LNCaP clone FGC (cell line): Measurements from ENCODE around the gene OR2C3.

Source experiments
- DNase-seq: peaks from one replicate; pipeline ENCODE4 v3.0.0-alpha.2; 2011; ENCODE audit warnings: low read depth
- H3K4me3 ChIP-seq: 2 replicates; pipeline ENCODE4 v1.5.1; 2011; ENCODE audit warnings: mild to moderate bottlenecking, low read depth, low read length, control low read depth
- CTCF ChIP-seq: IDR thresholded peaks from 2 replicates; pipeline ENCODE4 v1.5.1; 2012; ENCODE audit warnings: mild to moderate bottlenecking; ENCODE audit not compliant: control insufficient read depth, insufficient read depth; ENCODE audit errors: extremely low read depth

OR2C3 gene

GRCh38 chr1:247557926-247558674 lies 21.9 kb upstream of the OR2C3 start:
- no peak overlapping the region for H3K4me3 ChIP-seq
- DNase-seq: no peak
- no peak for TF ChIP-seq CTCF

GRCh38 chr1:247552231-247552630 lies 16.0 kb upstream of the OR2C3 start:
- no peak for DNase-seq
- no peak overlapping the region for H3K4me3 ChIP-seq
- TF ChIP-seq CTCF: no peak

GRCh38 chr1:247551721-247552120 lies 15.5 kb upstream of the OR2C3 start:
- no peak for DNase-seq
- no peak overlapping the region for H3K4me3 ChIP-seq
- no peak for TF ChIP-seq CTCF

- no peak for DNase-seq
- TF ChIP-seq CTCF: no peak
- H3K4me3 ChIP-seq: no peak within 1 kb of the TSS
Observed at GRCh38 chr1:247548769-247549182, 12.5 kb upstream of the OR2C3 start, which contains the start of gene GCSAML. Gene GCSAML (plus strand): TSS chr1:247549134. CDS start chr1:247549192, 58 bp downstream.

- no peak overlapping the region for H3K4me3 ChIP-seq
- no peak for DNase-seq
- no peak for TF ChIP-seq CTCF
Observed at GRCh38 chr1:247548092-247548491, 11.9 kb upstream of the OR2C3 start.

GRCh38 chr1:247542811-247543210 lies 6.6 kb upstream of the OR2C3 start:
- no peak for TF ChIP-seq CTCF
- DNase-seq: no peak
- no peak overlapping the region for H3K4me3 ChIP-seq

GRCh38 chr1:247540581-247540980 lies 4.3 kb upstream of the OR2C3 start:
- no peak for TF ChIP-seq CTCF
- no peak for DNase-seq
- no peak overlapping the region for H3K4me3 ChIP-seq
